ENCODE measurements around the gene FRMD4A.
"Not testable (repeated sequence)": the region's sequence is repeated elsewhere in the genome, so short reads cannot be mapped to it uniquely, and the experiment has no call there.

FRMD4A gene

DNA sequence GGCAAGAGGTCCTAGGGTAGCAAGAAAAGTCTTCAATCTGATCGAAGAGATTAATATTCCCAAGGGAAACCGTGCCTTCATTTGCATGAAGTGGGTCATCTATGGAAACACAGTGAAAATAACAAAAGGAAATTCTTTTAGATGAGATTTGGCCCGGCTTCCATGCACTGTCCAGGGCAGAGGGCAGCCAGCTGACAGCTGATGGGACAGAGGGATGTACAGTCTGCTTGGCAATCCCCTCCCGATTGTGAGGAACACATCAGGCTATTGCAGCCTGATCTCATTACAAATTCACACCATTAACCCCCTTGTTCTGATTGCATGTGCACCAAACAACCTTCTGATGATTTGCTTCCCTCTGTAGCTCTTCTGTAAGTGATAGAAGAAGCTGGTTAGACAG, 105.3 kb downstream of the FRMD4A start:
- H3K36me3 Mint-ChIP-seq = no peaks in the 10 kb centered on the region
- DNase-seq = no peak
- no peak overlapping the region for H3K4me3 Mint-ChIP-seq
- no peak overlapping the region for H3K27ac Mint-ChIP-seq
- no peaks in the 10 kb centered on the region for H3K4me1 Mint-ChIP-seq
- CTCF ChIA-PET = no interaction called here
- peaks cover 23% of the 10 kb centered on the region for H3K27me3 Mint-ChIP-seq
- no peaks in the 10 kb centered on the region for H3K9me3 Mint-ChIP-seq

DNA sequence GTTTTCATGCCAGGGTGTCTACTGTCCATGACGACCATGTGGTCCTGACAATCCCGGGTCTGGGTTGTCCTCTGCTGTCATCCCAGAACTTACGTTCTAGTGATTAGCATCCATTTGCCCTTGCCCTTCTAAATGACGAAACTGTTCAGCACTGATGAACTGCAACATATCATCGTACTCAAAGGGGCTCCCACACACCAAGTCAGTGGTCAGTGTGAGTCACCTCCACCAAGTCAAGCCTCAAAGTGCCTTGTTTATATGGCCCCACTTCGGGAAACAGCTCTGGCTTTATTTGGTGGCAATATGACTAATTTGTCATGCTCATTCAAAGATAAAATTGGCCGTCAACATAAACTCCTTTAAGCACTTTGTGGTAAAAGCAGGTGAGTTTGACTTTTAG, 110.7 kb downstream of the FRMD4A start:
- H3K27ac Mint-ChIP-seq = no peak overlapping the region
- peaks cover 19% of the 10 kb centered on the region for H3K27me3 Mint-ChIP-seq
- H3K4me3 Mint-ChIP-seq = no peak overlapping the region
- H3K36me3 Mint-ChIP-seq = no peaks in the 10 kb centered on the region
- peaks cover 2% of the 10 kb centered on the region for H3K9me3 Mint-ChIP-seq
- DNase-seq = no peak
- CTCF ChIA-PET = no interaction called here
- H3K4me1 Mint-ChIP-seq = no peaks in the 10 kb centered on the region

DNA sequence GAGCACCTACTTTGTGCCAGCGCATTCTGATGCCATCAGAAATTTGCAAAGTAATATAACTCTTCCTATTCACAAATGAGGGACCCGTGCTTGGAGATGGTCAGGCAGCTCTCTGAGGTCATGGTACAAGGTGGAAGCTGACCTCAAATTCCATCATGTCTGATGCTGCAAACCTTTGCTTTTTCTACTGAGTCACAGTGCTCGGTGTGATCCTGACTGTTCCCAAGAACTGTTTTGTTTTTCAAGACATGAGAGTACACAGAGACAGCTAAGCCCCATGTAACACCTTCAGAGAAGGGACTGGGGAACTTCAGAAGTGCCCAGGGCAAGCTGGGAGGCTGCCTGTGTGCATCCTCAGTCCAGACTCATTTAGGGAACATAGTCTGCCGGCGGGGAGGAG, 111.3 kb downstream of the FRMD4A start:
- peaks cover 2% of the 10 kb centered on the region for H3K9me3 Mint-ChIP-seq
- H3K4me3 Mint-ChIP-seq = no peak overlapping the region
- no peaks in the 10 kb centered on the region for H3K36me3 Mint-ChIP-seq
- H3K27ac Mint-ChIP-seq = no peak overlapping the region
- no peak for DNase-seq
- H3K27me3 Mint-ChIP-seq = peaks cover 19% of the 10 kb centered on the region
- CTCF ChIA-PET = no interaction called here
- no peaks in the 10 kb centered on the region for H3K4me1 Mint-ChIP-seq

DNA sequence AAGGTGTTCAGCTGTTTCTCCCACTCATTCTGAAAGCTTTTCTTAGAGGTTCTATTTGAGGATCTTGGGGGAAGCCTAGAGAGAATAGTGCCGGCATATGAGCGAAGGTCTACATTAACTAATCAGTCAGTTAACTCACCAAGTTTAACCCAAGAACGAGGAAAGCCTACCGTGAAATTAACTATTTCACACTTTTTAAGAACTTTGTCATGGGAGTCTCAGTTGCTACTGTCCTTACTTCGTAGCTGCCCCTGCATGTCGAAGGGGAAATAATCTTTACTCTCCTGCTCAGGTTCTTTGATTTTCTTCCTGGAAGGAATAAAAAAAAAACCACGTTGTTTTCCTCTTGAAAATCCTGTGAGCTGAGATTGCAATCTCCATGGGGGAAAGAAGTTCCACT, 115.1 kb downstream of the FRMD4A start:
- Mint-ChIP-seq H3K36me3 (no peaks in the 10 kb centered on the region), H3K4me1 (no peaks in the 10 kb centered on the region), H3K9me3 (peaks cover 2% of the 10 kb centered on the region), H3K27ac (no peak overlapping the region), H3K4me3 (no peak overlapping the region), H3K27me3 (peaks cover 11% of the 10 kb centered on the region)
- CTCF ChIA-PET = no interaction called here
- no peak for DNase-seq

DNA sequence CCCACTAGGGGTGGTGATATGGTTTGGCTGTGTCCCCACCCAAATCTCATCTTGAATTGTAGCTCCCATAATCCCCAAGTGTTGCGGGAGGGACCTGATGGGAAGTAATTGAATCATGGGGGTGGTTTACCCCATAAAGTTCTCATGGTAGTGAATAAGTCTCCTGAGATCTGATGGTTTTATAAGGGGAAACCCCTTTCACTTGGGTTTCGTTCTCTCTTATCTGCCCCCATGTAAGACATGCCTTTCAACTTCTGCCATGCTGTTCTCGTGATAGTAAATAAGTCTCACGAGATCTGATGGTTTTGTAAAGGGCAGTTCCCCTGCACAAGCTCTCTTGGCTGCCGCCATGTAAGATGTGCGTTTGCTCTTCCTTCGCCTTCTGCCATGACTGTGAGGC, 117.0 kb downstream of the FRMD4A start:
- not testable (repeated sequence) for H3K4me3 Mint-ChIP-seq, H3K36me3 Mint-ChIP-seq, H3K27ac Mint-ChIP-seq, H3K4me1 Mint-ChIP-seq, DNase-seq, H3K9me3 Mint-ChIP-seq
- peaks cover 16% of the 10 kb centered on the region for H3K27me3 Mint-ChIP-seq
- CTCF ChIA-PET = interaction anchor here (0.6 kb wide), 1 partner anchor 69 kb away, joined by 3 read pairs; no protein-coding TSS in a partner anchor

DNA sequence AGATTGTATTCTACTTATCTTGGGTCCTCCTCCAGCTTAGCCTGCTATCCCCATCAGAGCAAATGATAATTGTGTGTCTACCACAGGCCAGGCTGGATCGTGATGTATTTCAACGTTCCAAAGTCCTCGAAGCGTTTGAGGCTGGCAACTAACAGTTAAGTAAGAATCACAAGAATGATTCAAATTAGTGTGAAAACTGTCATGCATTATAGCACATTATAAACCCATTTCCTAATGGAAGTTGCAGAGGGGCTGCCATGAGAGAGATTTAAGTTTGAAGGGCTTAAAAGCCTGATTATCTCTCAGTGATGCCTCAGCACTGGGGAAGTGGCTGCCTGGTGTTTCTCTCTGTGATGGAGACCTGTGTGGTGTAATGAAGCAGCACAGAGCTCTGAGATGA, 119.1 kb downstream of the FRMD4A start:
- no peak for DNase-seq
- Mint-ChIP-seq H3K4me1 (no peaks in the 10 kb centered on the region), H3K9me3 (peaks cover 2% of the 10 kb centered on the region), H3K27ac (no peak overlapping the region), H3K4me3 (no peak overlapping the region), H3K27me3 (peaks cover 9% of the 10 kb centered on the region), H3K36me3 (no peaks in the 10 kb centered on the region)
- CTCF ChIA-PET = interaction anchor here (0.9 to 2.4 kb wide), 3 partner anchors 11 to 123 kb away, joined by 3 to 9 read pairs (median 3); no protein-coding TSS in a partner anchor

DNA sequence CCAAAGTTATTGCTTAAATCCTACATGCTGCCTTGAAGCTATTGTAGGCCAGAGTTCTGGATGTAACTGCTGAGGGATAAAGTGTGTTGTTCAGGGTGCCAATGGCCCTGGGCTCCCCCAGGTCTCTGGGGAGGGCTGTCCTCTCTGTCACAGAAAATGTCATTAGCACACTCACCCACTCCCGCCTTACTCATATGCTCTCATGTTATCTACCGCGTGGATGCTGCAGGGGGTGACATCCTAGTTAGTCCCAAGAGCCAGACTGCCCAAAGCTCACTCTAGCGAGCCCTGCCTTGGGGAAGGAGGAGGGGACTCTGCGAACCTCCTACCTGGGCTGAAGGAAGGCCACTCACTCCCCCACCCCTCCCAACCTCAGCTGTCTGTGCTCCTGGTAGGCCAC, 122.5 kb downstream of the FRMD4A start:
- no peaks in the 10 kb centered on the region for H3K9me3 Mint-ChIP-seq
- CTCF ChIA-PET = no interaction called here
- no peaks in the 10 kb centered on the region for H3K4me1 Mint-ChIP-seq
- DNase-seq = no peak
- no peak overlapping the region for H3K27ac Mint-ChIP-seq
- peaks cover 13% of the 10 kb centered on the region for H3K27me3 Mint-ChIP-seq
- no peak overlapping the region for H3K4me3 Mint-ChIP-seq
- H3K36me3 Mint-ChIP-seq = no peaks in the 10 kb centered on the region

DNA sequence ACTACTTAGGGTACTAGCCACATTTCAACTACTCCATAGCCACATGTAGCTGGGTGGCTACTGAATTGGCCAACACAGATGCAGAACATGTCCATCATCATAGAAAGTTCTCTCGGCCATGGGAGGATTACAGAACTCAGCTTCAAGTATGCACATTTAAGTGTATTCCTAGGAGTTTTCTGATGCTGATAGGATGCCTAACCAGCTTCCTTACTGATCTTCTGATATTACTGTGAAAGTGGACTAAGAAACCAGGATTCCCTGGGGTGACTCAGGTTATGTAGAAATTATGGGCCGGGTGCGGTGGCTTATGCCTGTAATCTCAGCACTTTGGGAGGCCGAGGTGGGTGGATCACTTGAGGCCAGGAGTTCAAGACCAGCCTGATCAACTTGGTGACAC, 125.5 kb downstream of the FRMD4A start:
- no peak for DNase-seq
- Mint-ChIP-seq H3K36me3 (no peaks in the 10 kb centered on the region), H3K4me3 (no peak overlapping the region), H3K4me1 (no peaks in the 10 kb centered on the region), H3K9me3 (no peaks in the 10 kb centered on the region), H3K27ac (no peak overlapping the region), H3K27me3 (peaks cover 26% of the 10 kb centered on the region)
- CTCF ChIA-PET = interaction anchor here (1.1 kb wide), 1 partner anchor 8 kb away, joined by 7 read pairs; no protein-coding TSS in a partner anchor

DNA sequence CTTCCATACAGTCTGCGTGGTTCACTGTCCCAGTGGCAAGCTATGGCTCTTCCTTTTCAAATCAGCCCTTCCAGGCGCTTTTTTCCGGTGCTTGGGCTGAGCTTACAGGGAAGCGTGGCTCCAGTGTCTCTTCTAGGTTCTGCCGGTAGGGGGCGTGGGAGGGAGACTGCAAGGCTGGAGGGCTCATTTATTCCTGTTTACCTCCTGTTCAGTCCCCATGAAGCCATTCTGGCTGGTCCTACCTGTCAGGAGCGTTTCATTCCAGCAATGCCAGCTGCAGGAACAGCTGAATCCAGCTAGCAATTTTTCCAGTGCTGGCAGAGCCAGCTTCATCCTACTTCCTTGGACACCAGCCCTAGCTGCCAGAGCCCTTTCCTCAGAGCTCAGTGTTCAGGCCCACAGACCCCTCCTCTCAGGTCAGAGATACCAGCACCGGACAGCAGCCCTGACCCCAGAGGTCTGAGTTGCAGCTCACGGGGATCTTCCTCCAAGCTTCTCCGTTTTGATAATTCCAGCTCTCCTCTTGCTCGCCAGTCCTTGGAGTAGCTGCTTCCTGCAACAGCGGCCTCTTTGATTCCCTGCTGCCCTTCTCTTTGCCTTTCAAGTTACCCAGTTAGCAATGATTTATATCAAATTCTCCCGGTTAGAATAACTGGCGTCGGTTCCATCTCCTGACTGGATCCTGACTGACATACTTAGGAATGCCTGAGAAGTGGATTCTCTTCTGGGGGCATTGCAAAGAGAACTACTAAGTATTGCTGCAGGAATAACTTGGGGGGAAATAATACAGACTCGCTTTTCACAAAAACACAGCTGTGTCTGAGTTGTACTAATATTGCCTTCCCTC, 129.8 kb downstream of the FRMD4A start:
- no peaks in the 10 kb centered on the region for H3K4me1 Mint-ChIP-seq
- no peak overlapping the region for H3K4me3 Mint-ChIP-seq
- H3K36me3 Mint-ChIP-seq = no peaks in the 10 kb centered on the region
- CTCF ChIA-PET = interaction anchor here (0.6 to 2.0 kb wide), 8 partner anchors 10 to 771 kb away, joined by 3 to 7 read pairs (median 3); no protein-coding TSS in a partner anchor
- DNase-seq = peak; percentile 36
- H3K27me3 Mint-ChIP-seq = peaks cover 38% of the 10 kb centered on the region
- no peaks in the 10 kb centered on the region for H3K9me3 Mint-ChIP-seq
- H3K27ac Mint-ChIP-seq = no peak overlapping the region

DNA sequence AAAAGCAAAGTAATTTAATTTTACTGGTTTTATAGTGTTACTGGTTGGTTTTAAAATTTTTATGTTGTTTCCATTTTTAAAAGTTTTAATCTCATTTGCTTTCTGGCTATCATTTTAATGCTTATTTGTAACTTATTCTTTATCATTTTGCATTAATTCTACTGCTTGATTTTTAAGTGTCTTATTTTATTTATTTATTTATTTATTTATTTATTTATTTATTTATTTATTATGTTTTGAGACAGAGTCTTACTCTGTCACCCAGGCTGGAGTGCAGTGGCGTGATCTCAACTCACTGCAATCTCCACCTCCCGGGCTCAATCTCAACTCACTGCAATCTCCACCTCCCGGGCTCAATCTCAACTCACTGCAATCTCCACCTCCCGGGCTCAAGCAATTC, 131.6 kb downstream of the FRMD4A start:
- peaks cover 46% of the 10 kb centered on the region for H3K27me3 Mint-ChIP-seq
- DNase-seq, H3K4me3 Mint-ChIP-seq, H3K4me1 Mint-ChIP-seq, H3K27ac Mint-ChIP-seq, H3K36me3 Mint-ChIP-seq, H3K9me3 Mint-ChIP-seq: not testable (repeated sequence)
- CTCF ChIA-PET = interaction anchor here (0.9 to 4.7 kb wide), 4 partner anchors 12 to 344 kb away, joined by 3 to 51 read pairs (median 6); no protein-coding TSS in a partner anchor

DNA sequence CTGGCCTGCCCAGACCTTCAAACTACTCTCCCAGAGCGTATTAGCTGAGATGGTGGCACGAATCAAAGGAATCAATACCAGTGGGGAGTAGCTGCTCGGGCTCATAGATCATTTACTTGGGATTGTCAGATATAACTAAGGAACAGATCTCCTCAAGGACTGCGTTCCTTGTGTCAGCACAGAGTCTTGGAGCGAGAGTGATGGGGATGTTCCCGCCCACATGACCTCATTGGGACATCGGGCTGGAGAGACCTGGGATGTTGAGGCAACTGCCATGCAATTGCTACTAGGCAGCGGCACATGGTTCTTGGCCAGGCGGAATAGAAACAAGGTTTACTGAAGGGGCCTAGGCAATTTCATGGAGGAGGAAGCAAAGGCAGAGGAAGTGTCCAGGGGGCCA, 132.6 kb downstream of the FRMD4A start:
- Mint-ChIP-seq H3K27ac (peak overlapping the region; percentile 43), H3K4me1 (no peaks in the 10 kb centered on the region), H3K27me3 (peaks cover 51% of the 10 kb centered on the region), H3K36me3 (no peaks in the 10 kb centered on the region), H3K9me3 (no peaks in the 10 kb centered on the region), H3K4me3 (no peak overlapping the region)
- CTCF ChIA-PET = interaction anchor here (1.2 to 4.7 kb wide), 5 partner anchors 12 to 774 kb away, joined by 3 to 51 read pairs (median 6); no protein-coding TSS in a partner anchor
- DNase-seq = no peak

DNA sequence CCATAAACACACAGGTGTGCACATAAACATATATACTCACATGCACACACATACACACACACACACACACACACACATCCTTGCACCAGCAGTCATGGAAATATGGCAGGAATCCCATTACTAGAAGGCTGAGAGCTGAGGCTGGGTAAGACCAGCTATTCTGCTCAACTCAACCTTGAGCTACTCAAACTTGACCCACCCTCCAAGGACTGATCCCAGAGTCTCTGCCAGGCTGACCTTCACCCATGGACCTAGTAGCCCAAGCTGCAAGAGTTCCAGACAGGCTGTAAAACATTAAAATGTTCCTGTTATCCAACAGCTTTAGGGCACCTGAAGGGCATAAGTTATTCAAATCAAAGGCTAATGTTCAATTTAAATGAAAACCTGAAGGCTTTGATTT, 134.6 kb downstream of the FRMD4A start:
- Mint-ChIP-seq H3K4me1 (no peaks in the 10 kb centered on the region), H3K36me3 (no peaks in the 10 kb centered on the region), H3K9me3 (no peaks in the 10 kb centered on the region), H3K4me3 (no peak overlapping the region), H3K27me3 (peaks cover 48% of the 10 kb centered on the region), H3K27ac (no peak overlapping the region)
- no peak for DNase-seq
- CTCF ChIA-PET = interaction anchor here (0.7 to 4.7 kb wide), 9 partner anchors 10 to 627 kb away, joined by 3 to 51 read pairs (median 4); no protein-coding TSS in a partner anchor

DNA sequence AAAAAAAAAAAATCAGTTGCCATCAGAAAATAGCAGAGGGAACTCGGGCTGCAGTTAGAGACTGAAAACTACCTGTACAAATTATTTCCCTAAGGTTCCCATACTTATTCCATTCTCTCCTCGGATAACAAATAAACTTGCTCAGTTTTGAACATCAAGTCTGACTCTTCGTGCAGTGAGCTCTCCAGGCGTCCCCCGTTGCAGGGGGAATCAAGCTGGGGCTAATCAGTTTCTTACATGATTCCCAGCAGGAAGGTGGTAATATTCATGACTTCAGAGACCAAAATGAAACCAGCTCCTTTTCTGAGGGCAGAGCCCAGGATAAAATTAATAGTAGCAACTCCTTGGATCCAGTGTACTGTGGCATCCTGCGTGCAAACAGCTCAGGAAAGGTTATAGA, 135.3 kb downstream of the FRMD4A start:
- H3K4me1 Mint-ChIP-seq = no peaks in the 10 kb centered on the region
- peaks cover 48% of the 10 kb centered on the region for H3K27me3 Mint-ChIP-seq
- H3K9me3 Mint-ChIP-seq = no peaks in the 10 kb centered on the region
- H3K36me3 Mint-ChIP-seq = no peaks in the 10 kb centered on the region
- CTCF ChIA-PET = interaction anchor here (0.6 to 4.7 kb wide), 7 partner anchors 9 to 1370 kb away, joined by 3 to 51 read pairs (median 4); no protein-coding TSS in a partner anchor
- no peak overlapping the region for H3K27ac Mint-ChIP-seq
- H3K4me3 Mint-ChIP-seq = no peak overlapping the region
- no peak for DNase-seq

DNA sequence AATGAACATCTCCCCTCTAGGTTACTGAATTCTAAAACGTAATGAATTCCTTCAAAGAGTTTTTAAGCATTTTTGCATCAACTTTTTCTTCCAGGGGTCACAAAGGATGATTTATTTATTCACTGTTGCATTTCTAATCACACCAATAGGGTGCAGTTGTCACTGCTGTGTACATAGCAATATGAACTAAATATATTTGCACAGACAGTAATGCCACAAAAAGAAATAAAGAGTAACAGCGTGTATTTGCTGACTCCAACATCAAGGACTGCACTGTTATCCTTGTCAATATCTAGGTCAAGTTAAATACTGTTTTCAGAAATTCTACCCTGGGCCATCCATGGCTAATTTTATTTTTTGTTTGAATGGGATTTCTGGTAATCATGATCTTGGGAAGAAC, 138.0 kb downstream of the FRMD4A start:
- DNase-seq = no peak
- no peaks in the 10 kb centered on the region for H3K9me3 Mint-ChIP-seq
- no peaks in the 10 kb centered on the region for H3K36me3 Mint-ChIP-seq
- no peak overlapping the region for H3K4me3 Mint-ChIP-seq
- CTCF ChIA-PET = no interaction called here
- H3K27ac Mint-ChIP-seq = no peak overlapping the region
- peaks cover 59% of the 10 kb centered on the region for H3K27me3 Mint-ChIP-seq
- no peaks in the 10 kb centered on the region for H3K4me1 Mint-ChIP-seq

DNA sequence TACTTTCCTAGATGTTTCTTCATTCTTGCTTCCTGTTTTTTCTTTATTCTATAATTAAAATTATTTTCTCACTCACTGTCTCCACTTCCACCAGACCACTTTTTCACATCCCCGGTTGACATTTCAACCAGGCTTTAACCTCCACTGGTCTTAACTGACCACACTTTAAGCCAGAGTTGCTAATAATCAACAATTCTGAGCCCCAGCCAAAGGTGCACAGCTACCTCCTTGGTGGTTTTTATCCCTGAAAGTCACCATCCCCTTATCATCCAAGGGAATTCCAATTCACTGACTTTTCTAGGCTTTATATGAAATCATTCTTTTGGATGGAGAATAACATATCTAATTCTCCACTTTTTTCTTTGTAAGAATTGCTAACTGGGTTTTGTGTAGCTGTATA, 138.9 kb downstream of the FRMD4A start:
- no peak for DNase-seq
- no peak overlapping the region for H3K4me3 Mint-ChIP-seq
- CTCF ChIA-PET = interaction anchor here (0.9 kb wide), 1 partner anchor 780 kb away, joined by 3 read pairs; no protein-coding TSS in a partner anchor

More for the DNA sequence above, 138.9 kb downstream of the FRMD4A start:
- H3K27ac Mint-ChIP-seq = no peak overlapping the region
- H3K27me3 Mint-ChIP-seq = peaks cover 57% of the 10 kb centered on the region
- peaks cover under 1% of the 10 kb centered on the region for H3K4me1 Mint-ChIP-seq
- no peaks in the 10 kb centered on the region for H3K36me3 Mint-ChIP-seq
- no peaks in the 10 kb centered on the region for H3K9me3 Mint-ChIP-seq
